HepG2 (cell line): Measurements from ENCODE around the gene KLHL17. TPM values are rescaled to one million over a fixed set of nuclear protein-coding genes. Genes with fewer than 3 reads are reported as not detected.

ENCODE experiments used
- CENPX ChIP-seq: sonication (generic); formaldehyde crosslinking; IDR thresholded peaks from 2 replicates; pipeline ENCODE4 v1.9.0; 2021; ENCODE audit warnings: mild to moderate bottlenecking, missing genetic modification reagents, moderate library complexity
- CREB1 ChIP-seq, 2 experiments: fragments of 450-650 bp in 1 of 2; IDR thresholded peaks; 2 replicates each; pipeline ENCODE4 v1.6.1; 2016 to 2017; ENCODE audit warnings: control low read depth in 1 of 2, mild to moderate bottlenecking in 1 of 2, missing compliant biosample characterization in 1 of 2, missing genetic modification characterization in 1 of 2
- DMAP1 ChIP-seq: IDR thresholded peaks from 2 replicates; pipeline ENCODE4 v1.6.1; 2016
- EP300 ChIP-seq, 3 experiments: sonication (generic) in 1 of 3; formaldehyde crosslinking in 1 of 3; IDR thresholded peaks; 2 replicates each; pipeline versions ENCODE4 v1.5.1 to v1.6.1; 2011 to 2020; ENCODE audit warnings: low read depth in 2 of 3, low read length in 2 of 3, borderline replicate concordance in 1 of 3, improper control_type of control experiment in 1 of 3, mild to moderate bottlenecking in 1 of 3, missing genetic modification reagents in 1 of 3, moderate library complexity in 1 of 3
- KAT7 ChIP-seq: IDR thresholded peaks from 2 replicates; pipeline ENCODE4 v1.6.1; 2018; ENCODE audit warnings: borderline replicate concordance, missing compliant biosample characterization
- NFYB ChIP-seq: sonication (generic); formaldehyde crosslinking; IDR thresholded peaks from 2 replicates; pipeline ENCODE4 v1.4.0; 2020; ENCODE audit warnings: missing genetic modification reagents
- NR1H2 ChIP-seq: sonication (generic); formaldehyde crosslinking; IDR thresholded peaks from 2 replicates; pipeline ENCODE4 v1.8.1; 2022; ENCODE audit warnings: low read depth, missing genetic modification reagents, borderline replicate concordance
- PBX2 ChIP-seq: IDR thresholded peaks from 2 replicates; pipeline ENCODE4 v1.6.1; 2016; ENCODE audit warnings: control low read depth
- RERE ChIP-seq: IDR thresholded peaks from 2 replicates; pipeline ENCODE4 v1.6.1; 2016; ENCODE audit warnings: low read depth, missing genetic modification reagents, missing compliant biosample characterization
- SMARCC2 ChIP-seq: fragments of 450-650 bp; IDR thresholded peaks from 2 replicates; pipeline ENCODE4 v1.6.1; 2017; ENCODE audit warnings: antibody characterized with exemption, mild to moderate bottlenecking
- USF2 ChIP-seq, 2 experiments: sonication (generic) in 1 of 2; formaldehyde crosslinking in 1 of 2; IDR thresholded peaks; 2 replicates each; pipeline versions ENCODE4 v1.5.1 to v1.6.1; 2011 to 2020; ENCODE audit warnings: borderline replicate concordance in 1 of 2, low read depth in 1 of 2, low read length in 1 of 2, mild to moderate bottlenecking in 1 of 2, missing genetic modification reagents in 1 of 2, moderate library complexity in 1 of 2
- ZNF18 ChIP-seq: sonication (generic); formaldehyde crosslinking; IDR thresholded peaks from 2 replicates; pipeline ENCODE4 v1.8.0; 2022; ENCODE audit warnings: mild to moderate bottlenecking, missing genetic modification reagents; ENCODE audit not compliant: insufficient replicate concordance
- ZNF34 ChIP-seq: sonication (generic); formaldehyde crosslinking; IDR thresholded peaks from 2 replicates; pipeline ENCODE4 v1.4.0; 2020; ENCODE audit warnings: mild to moderate bottlenecking, missing genetic modification reagents, borderline replicate concordance
- ZNF383 ChIP-seq: sonication (generic); formaldehyde crosslinking; IDR thresholded peaks from 2 replicates; pipeline ENCODE4 v1.4.0; 2020; ENCODE audit warnings: missing genetic modification reagents, mild to moderate bottlenecking, borderline replicate concordance
- ZNF441 ChIP-seq: sonication (generic); formaldehyde crosslinking; IDR thresholded peaks from 2 replicates; pipeline ENCODE4 v1.7.0; 2021; ENCODE audit warnings: missing genetic modification reagents, borderline replicate concordance
- polyA plus RNA-seq, 8 experiments: library from polyadenylated mRNA; depleted of rRNA in 3 of 8; stranded (reverse) in 7 of 8; unstranded in 1 of 8; fragments of >200 nt; fragmentation: Illumina TruSeq in 4 of 8; extraction: Trizol in 4 of 8; gene quantifications; 2 replicates each; pipeline versions ENCODE4 v1.2.1 to v1.2.3, GENCODE V29; 2011 to 2016; ENCODE audit warnings: low read depth in 4 of 8, missing spikeins in 1 of 8, mixed read lengths in 1 of 8; ENCODE audit not compliant: insufficient read depth in 1 of 8
- total RNA-seq, 5 experiments: library from RNA; depleted of rRNA; stranded (reverse); fragments of >200 nt; fragmentation: Illumina TruSeq; extraction: Trizol; gene quantifications; 2 replicates each; pipeline ENCODE4 v1.2.3, GENCODE V29; 2016; ENCODE audit warnings: low read depth in 1 of 5

KLHL17 gene
- total and polyA plus RNA-seq, 2 of the 13 experiments (the other 11 are each of a cell fraction or from before 2014, with no cell fraction given): 9.3 to 24.7 TPM

- no peak; the same call in 1 of the 2 replicates for TF ChIP-seq NFYB (CRISPR knock-in tag)
- TF ChIP-seq RERE (CRISPR knock-in tag): no peak; the same call in 1 of the 2 replicates
- TF ChIP-seq ZNF18 (CRISPR knock-in tag): peak; percentile 56
- TF ChIP-seq KAT7 (CRISPR knock-in tag): peak; percentile 83; the same call in 1 of the 2 replicates
- no peak for TF ChIP-seq ZNF34
- peak; percentile 52 for TF ChIP-seq USF2 (IDR thresholded peaks at IDR 0.05; ENCODE audit: low read depth, low read length)
- peak; percentile 58; the same call in 1 of the 2 replicates for TF ChIP-seq USF2 (CRISPR knock-in tag; IDR thresholded peaks at IDR 0.05; ENCODE audit: borderline replicate concordance)
- peak; percentile 43; the same call in 1 of the 2 replicates for TF ChIP-seq ZNF441 (CRISPR knock-in tag)
- TF ChIP-seq ZNF383: no peak
- no peak for TF ChIP-seq CENPX (CRISPR knock-in tag)
- no peak for TF ChIP-seq EP300 (IDR thresholded peaks at IDR 0.05; ENCODE audit: low read depth in 2 of 2, low read length in 2 of 2)
- peak; percentile 44; the same call in 1 of the 2 replicates for TF ChIP-seq EP300 (CRISPR knock-in tag; IDR thresholded peaks at IDR 0.05; ENCODE audit: borderline replicate concordance)
- peak; percentile 29; the same call in 1 of the 2 replicates for TF ChIP-seq NR1H2 (CRISPR knock-in tag)
- TF ChIP-seq PBX2 (CRISPR knock-in tag): no peak
- peak; percentile 85; the same call in 1 of the 2 replicates for TF ChIP-seq SMARCC2
- TF ChIP-seq CREB1 (IDR thresholded peaks at IDR 0.05): peak; percentile 100
- peak; percentile 96 for TF ChIP-seq CREB1 (CRISPR knock-in tag; IDR thresholded peaks at IDR 0.05)
- TF ChIP-seq DMAP1 (CRISPR knock-in tag): peak; percentile 90
These were observed 40.1 kb downstream of the KLHL17 start (continued) for GRCh38 chr1:1000357-1001056.
